MM.1S (cell line): ENCODE measurements around the gene COPS7B.

Source experiments
- DNase-seq: peaks from one replicate; pipeline ENCODE4 v3.0.0-alpha.2; 2015
- H2AFZ ChIP-seq: fragments of 300-600 bp; sonication (generic); 2 replicates; pipeline ENCODE4 v1.6.0; 2016; ENCODE audit warnings: antibody characterized with exemption, low read length
- H3F3A ChIP-seq: fragments of 300-600 bp; sonication (generic); 2 replicates; pipeline ENCODE4 v1.6.1; 2016; ENCODE audit warnings: mild to moderate bottlenecking, antibody characterized with exemption, low read length, moderate library complexity, mixed read lengths; ENCODE audit not compliant: insufficient read depth
- H3K27ac ChIP-seq: fragments of 300-600 bp; sonication (generic); 2 replicates; pipeline ENCODE4 v1.5.1; 2016; ENCODE audit warnings: mild to moderate bottlenecking, low read length
- H3K27me3 ChIP-seq: fragments of 300-600 bp; sonication (generic); replicated peaks from 2 replicates; pipeline ENCODE4 v1.6.0; 2016; ENCODE audit warnings: low read length; ENCODE audit not compliant: insufficient read depth
- H3K36me3 ChIP-seq: fragments of 300-600 bp; sonication (generic); replicated peaks from 2 replicates; pipeline ENCODE4 v1.6.1; 2016; ENCODE audit warnings: mild to moderate bottlenecking, low read length, mixed read lengths; ENCODE audit not compliant: insufficient read depth
- H3K4me1 ChIP-seq: fragments of 300-600 bp; sonication (generic); 2 replicates; pipeline ENCODE4 v1.6.1; 2016; ENCODE audit warnings: low read length, mixed read lengths
- H3K4me2 ChIP-seq: fragments of 300-600 bp; sonication (generic); 2 replicates; pipeline ENCODE4 v1.6.0; 2016; ENCODE audit warnings: low read depth, low read length
- H3K4me3 ChIP-seq: fragments of 300-600 bp; sonication (generic); 2 replicates; pipeline ENCODE4 v1.5.1; 2016; ENCODE audit warnings: low read length, mixed read lengths
- H3K79me2 ChIP-seq: fragments of 300-600 bp; sonication (generic); 2 replicates; pipeline ENCODE4 v1.6.1; 2016; ENCODE audit warnings: mixed run types, low read length, mixed read lengths
- H3K9ac ChIP-seq: fragments of 300-600 bp; sonication (generic); 2 replicates; pipeline ENCODE4 v1.6.1; 2016; ENCODE audit warnings: low read length, mixed read lengths
- H3K9me2 ChIP-seq: fragments of 300-600 bp; sonication (generic); replicated peaks from 2 replicates; pipeline ENCODE4 v1.6.1; 2016; ENCODE audit warnings: mild to moderate bottlenecking, low read length, mixed read lengths; ENCODE audit not compliant: insufficient read depth
- H3K9me3 ChIP-seq: fragments of 300-600 bp; sonication (generic); replicated peaks from 2 replicates; pipeline ENCODE4 v1.6.1; 2016; ENCODE audit warnings: mild to moderate bottlenecking, low read length, mixed read lengths; ENCODE audit not compliant: insufficient read depth
- H4K20me1 ChIP-seq: fragments of 300-600 bp; sonication (generic); 2 replicates; pipeline ENCODE4 v1.6.1; 2016; ENCODE audit warnings: mild to moderate bottlenecking, low read length, moderate library complexity, mixed read lengths; ENCODE audit not compliant: insufficient read depth
- CTCF ChIP-seq: fragments of 300-600 bp; sonication (generic); IDR thresholded peaks from 2 replicates; pipeline ENCODE4 v1.5.1; 2016; ENCODE audit warnings: antibody characterized with exemption, low read length, mixed read lengths
- EZH2 ChIP-seq: fragments of 300-600 bp; sonication (generic); optimal IDR thresholded peaks from 2 replicates; pipeline ENCODE3; 2017; ENCODE audit warnings: low read depth, mild to moderate bottlenecking, antibody characterized with exemption, low read length, mixed read lengths
- EZH2phosphoT487 ChIP-seq: fragments of 300-600 bp; sonication (generic); IDR thresholded peaks from 2 replicates; pipeline ENCODE4 v1.6.1; 2018; ENCODE audit warnings: antibody characterized with exemption, low read length

Gene COPS7B

GRCh38 chr2:231752061-231752460 lies 34.2 kb upstream of the COPS7B start:
- Histone ChIP-seq H4K20me1 (no peaks in the 10 kb centered on the region), H3K4me3 (no peak overlapping the region), H3K9me2 (no peaks in the 10 kb centered on the region), H3F3A (no peaks in the 10 kb centered on the region), H3K27me3 (no peaks in the 10 kb centered on the region), H2AFZ (no peak overlapping the region), H3K4me1 (no peaks in the 10 kb centered on the region), H3K4me2 (no peak overlapping the region), H3K27ac (no peak overlapping the region), H3K79me2 (no peaks in the 10 kb centered on the region), H3K36me3 (no peaks in the 10 kb centered on the region), H3K9ac (no peak overlapping the region), H3K9me3 (no peaks in the 10 kb centered on the region)
- no peak for DNase-seq
- TF ChIP-seq CTCF (no peak), EZH2 (no peak), EZH2phosphoT487 (no peak)

GRCh38 chr2:231761735-231762134 lies 24.5 kb upstream of the COPS7B start:
- Histone ChIP-seq H3K4me1 (peaks cover 20% of the 10 kb centered on the region), H3K36me3 (no peaks in the 10 kb centered on the region), H3K9me3 (no peaks in the 10 kb centered on the region), H3K27me3 (no peaks in the 10 kb centered on the region), H3K79me2 (no peaks in the 10 kb centered on the region), H2AFZ (no peak overlapping the region), H3K27ac (no peak overlapping the region), H3F3A (peaks cover 16% of the 10 kb centered on the region), H3K4me2 (no peak overlapping the region), H4K20me1 (no peaks in the 10 kb centered on the region), H3K4me3 (no peak overlapping the region), H3K9ac (no peak overlapping the region), H3K9me2 (no peaks in the 10 kb centered on the region)
- TF ChIP-seq CTCF (no peak), EZH2 (no peak), EZH2phosphoT487 (no peak)
- no peak for DNase-seq

GRCh38 chr2:231764124-231764523 lies 22.1 kb upstream of the COPS7B start:
- H3K9me3 ChIP-seq: no peaks in the 10 kb centered on the region
- no peak for DNase-seq
- no peak overlapping the region for H3K27ac ChIP-seq
- H3K79me2 ChIP-seq: no peaks in the 10 kb centered on the region
- no peaks in the 10 kb centered on the region for H3K27me3 ChIP-seq
- H4K20me1 ChIP-seq: no peaks in the 10 kb centered on the region
- H3K36me3 ChIP-seq: no peaks in the 10 kb centered on the region
- H3K4me1 ChIP-seq: peaks cover 20% of the 10 kb centered on the region
- H2AFZ ChIP-seq: no peak overlapping the region
- no peak overlapping the region for H3K4me2 ChIP-seq
- H3K9me2 ChIP-seq: no peaks in the 10 kb centered on the region
- no peak overlapping the region for H3K4me3 ChIP-seq
- H3K9ac ChIP-seq: no peak overlapping the region
- peaks cover 19% of the 10 kb centered on the region for H3F3A ChIP-seq
- no peak for TF ChIP-seq EZH2phosphoT487
- TF ChIP-seq CTCF: no peak
- TF ChIP-seq EZH2: no peak
